HL-60 (cell line): ENCODE results near the gene CHST11.

Source experiments
- DNase-seq, 2 experiments: peaks; one replicate each; pipeline ENCODE4 v3.0.0-alpha.2; 2010 to 2020; ENCODE audit warnings: low read depth in 1 of 2, low spot score in 1 of 2
- H3K27ac ChIP-seq: fragments of 250-450 bp; sonication (Bioruptor Pico); replicated peaks from 2 replicates; pipeline ENCODE4 v1.5.1; 2020; ENCODE audit warnings: mild to moderate bottlenecking, moderate library complexity
- H3K27me3 ChIP-seq: fragments of 250-450 bp; sonication (Bioruptor Pico); 2 replicates; pipeline ENCODE4 v1.5.1; 2021; ENCODE audit warnings: mild to moderate bottlenecking, moderate library complexity; ENCODE audit not compliant: insufficient read depth, poor library complexity, severe bottlenecking
- H3K4me3 ChIP-seq: replicated peaks from 2 replicates; pipeline ENCODE4 v1.5.1; 2011; ENCODE audit warnings: mild to moderate bottlenecking, control low read depth, low read length; ENCODE audit not compliant: insufficient read depth
- GABPA ChIP-seq: IDR thresholded peaks from 2 replicates; pipeline ENCODE4 v1.6.1; 2012; ENCODE audit warnings: low read depth
- POLR2AphosphoS5 ChIP-seq: IDR thresholded peaks from 2 replicates; pipeline ENCODE4 v1.6.1; 2012; ENCODE audit warnings: low read depth
- SPI1 ChIP-seq: IDR thresholded peaks from 2 replicates; pipeline ENCODE4 v1.6.1; 2012; ENCODE audit warnings: low read depth, mild to moderate bottlenecking, borderline replicate concordance
- TF ChIP-seq, protein P1 (sequence below): IDR thresholded peaks from 2 replicates; pipeline ENCODE4 v1.6.1; 2012; ENCODE audit warnings: low read depth; ENCODE audit not compliant: insufficient replicate concordance
- TF ChIP-seq, protein P2 (sequence below): IDR thresholded peaks from one replicate; pipeline ENCODE4 v1.5.1; 2011; ENCODE audit warnings: low read length, control low read depth, inconsistent platforms; ENCODE audit not compliant: insufficient read depth

CHST11 gene

DNA sequence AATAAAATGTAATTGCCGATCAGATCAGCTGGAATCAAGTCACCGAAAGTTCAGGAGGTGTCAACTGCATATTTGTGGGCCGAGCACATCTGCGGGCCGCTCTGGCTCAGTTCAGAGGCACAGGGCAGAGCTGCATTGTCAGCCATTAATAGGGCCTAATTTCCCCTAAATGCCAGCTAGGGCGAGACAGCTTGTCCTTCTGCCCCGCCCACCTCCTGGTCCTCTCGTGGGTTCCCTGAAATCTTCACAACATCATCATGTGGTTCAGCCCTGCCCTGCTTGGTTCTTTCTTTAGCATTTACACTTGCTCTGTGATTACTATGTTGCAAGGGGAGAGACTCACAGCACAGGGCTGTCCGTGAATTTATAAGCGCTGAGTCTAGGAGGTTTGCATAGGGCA lies 148.9 kb downstream of the CHST11 start:
- TF ChIP-seq SPI1: no peak
- no peak for TF ChIP-seq GABPA
- TF ChIP-seq, protein P1, sequence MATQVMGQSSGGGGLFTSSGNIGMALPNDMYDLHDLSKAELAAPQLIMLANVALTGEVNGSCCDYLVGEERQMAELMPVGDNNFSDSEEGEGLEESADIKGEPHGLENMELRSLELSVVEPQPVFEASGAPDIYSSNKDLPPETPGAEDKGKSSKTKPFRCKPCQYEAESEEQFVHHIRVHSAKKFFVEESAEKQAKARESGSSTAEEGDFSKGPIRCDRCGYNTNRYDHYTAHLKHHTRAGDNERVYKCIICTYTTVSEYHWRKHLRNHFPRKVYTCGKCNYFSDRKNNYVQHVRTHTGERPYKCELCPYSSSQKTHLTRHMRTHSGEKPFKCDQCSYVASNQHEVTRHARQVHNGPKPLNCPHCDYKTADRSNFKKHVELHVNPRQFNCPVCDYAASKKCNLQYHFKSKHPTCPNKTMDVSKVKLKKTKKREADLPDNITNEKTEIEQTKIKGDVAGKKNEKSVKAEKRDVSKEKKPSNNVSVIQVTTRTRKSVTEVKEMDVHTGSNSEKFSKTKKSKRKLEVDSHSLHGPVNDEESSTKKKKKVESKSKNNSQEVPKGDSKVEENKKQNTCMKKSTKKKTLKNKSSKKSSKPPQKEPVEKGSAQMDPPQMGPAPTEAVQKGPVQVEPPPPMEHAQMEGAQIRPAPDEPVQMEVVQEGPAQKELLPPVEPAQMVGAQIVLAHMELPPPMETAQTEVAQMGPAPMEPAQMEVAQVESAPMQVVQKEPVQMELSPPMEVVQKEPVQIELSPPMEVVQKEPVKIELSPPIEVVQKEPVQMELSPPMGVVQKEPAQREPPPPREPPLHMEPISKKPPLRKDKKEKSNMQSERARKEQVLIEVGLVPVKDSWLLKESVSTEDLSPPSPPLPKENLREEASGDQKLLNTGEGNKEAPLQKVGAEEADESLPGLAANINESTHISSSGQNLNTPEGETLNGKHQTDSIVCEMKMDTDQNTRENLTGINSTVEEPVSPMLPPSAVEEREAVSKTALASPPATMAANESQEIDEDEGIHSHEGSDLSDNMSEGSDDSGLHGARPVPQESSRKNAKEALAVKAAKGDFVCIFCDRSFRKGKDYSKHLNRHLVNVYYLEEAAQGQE: no peak
- TF ChIP-seq POLR2AphosphoS5: no peak
- TF ChIP-seq, protein P2, sequence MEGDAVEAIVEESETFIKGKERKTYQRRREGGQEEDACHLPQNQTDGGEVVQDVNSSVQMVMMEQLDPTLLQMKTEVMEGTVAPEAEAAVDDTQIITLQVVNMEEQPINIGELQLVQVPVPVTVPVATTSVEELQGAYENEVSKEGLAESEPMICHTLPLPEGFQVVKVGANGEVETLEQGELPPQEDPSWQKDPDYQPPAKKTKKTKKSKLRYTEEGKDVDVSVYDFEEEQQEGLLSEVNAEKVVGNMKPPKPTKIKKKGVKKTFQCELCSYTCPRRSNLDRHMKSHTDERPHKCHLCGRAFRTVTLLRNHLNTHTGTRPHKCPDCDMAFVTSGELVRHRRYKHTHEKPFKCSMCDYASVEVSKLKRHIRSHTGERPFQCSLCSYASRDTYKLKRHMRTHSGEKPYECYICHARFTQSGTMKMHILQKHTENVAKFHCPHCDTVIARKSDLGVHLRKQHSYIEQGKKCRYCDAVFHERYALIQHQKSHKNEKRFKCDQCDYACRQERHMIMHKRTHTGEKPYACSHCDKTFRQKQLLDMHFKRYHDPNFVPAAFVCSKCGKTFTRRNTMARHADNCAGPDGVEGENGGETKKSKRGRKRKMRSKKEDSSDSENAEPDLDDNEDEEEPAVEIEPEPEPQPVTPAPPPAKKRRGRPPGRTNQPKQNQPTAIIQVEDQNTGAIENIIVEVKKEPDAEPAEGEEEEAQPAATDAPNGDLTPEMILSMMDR: no peak
- no peak overlapping the region for H3K27ac ChIP-seq
- peak in 1 of 2 experiments; percentile 26 for DNase-seq
- no peaks in the 10 kb centered on the region for H3K27me3 ChIP-seq
- H3K4me3 ChIP-seq: no peak overlapping the region

DNA sequence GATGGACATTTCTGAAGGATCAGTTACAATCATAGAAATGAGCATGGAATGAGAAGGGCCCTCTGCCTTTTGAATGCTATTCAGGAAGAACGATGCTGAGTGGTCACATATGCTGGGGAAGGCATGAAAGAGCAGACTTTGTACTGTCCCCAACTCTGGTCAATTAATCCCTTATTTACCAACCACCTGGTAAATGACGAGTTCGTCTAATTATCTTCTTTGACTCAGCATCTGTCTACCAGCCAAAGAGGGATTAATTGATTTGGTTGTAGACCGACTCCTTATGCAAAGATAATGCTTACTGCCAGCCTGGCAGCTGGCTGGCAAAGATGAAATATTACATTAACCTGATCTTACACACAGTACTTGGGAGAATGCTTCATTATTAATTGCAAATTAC lies 152.2 kb downstream of the CHST11 start:
- no peak for DNase-seq
- TF ChIP-seq, protein P1: no peak
- TF ChIP-seq, protein P2: no peak
- TF ChIP-seq POLR2AphosphoS5: no peak
- TF ChIP-seq SPI1: no peak
- TF ChIP-seq GABPA: no peak
- Histone ChIP-seq H3K27me3 (no peaks in the 10 kb centered on the region), H3K4me3 (no peak overlapping the region), H3K27ac (no peak overlapping the region)

DNA sequence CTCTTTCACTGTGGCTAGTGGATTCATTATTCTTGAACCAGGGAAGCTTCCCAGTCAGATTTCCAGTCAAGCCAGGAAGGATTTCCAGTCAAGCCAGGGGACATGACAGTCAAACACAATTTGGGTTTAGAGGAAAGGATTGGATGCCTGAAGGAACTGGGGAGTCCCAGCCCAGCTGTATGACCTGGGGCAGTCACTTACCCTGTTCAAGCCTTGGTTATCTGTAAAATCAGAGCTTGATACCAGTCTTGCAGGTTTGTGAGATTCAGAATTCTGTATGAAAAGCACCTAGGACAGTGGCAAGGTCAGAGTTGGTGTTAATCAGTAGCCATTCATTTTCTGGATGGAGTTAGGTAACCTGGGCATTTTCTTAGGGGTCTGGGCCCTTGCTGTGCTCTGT lies 152.7 kb downstream of the CHST11 start:
- Histone ChIP-seq H3K4me3 (no peak overlapping the region), H3K27ac (no peak overlapping the region), H3K27me3 (no peaks in the 10 kb centered on the region)
- DNase-seq: no peak
- TF ChIP-seq, protein P2: no peak
- TF ChIP-seq, protein P1: no peak
- TF ChIP-seq POLR2AphosphoS5: no peak
- no peak for TF ChIP-seq SPI1
- no peak for TF ChIP-seq GABPA
